GM12801 (cell line): ENCODE data around the gene PTPN12.

Source experiments
- TF ChIP-seq, protein P1 (sequence below): IDR thresholded peaks from one replicate; pipeline ENCODE4 v1.5.1; 2011; ENCODE audit warnings: control low read depth; ENCODE audit not compliant: insufficient read length; ENCODE audit errors: extremely low read depth

The PTPN12 gene

DNA sequence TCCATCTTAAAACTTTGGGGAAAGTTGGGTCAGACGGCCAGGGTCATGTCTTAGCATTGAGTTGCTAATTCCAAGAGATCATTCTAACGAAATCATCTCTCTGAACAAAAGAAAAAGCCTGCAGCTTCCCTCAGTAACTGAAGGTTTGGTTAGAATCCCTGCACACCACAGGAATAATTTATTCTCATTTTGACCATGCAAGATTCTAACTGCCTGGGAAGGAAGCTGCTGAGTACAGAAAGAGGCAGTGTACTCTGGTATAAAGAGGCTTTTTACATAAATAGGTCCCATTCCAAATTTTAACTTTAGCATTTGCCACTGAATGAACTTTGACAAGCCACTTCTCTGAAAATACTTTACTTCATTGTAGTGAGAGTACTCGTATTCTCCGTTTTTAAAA lies 82.2 kb downstream of the PTPN12 start:
- TF ChIP-seq, protein P1, sequence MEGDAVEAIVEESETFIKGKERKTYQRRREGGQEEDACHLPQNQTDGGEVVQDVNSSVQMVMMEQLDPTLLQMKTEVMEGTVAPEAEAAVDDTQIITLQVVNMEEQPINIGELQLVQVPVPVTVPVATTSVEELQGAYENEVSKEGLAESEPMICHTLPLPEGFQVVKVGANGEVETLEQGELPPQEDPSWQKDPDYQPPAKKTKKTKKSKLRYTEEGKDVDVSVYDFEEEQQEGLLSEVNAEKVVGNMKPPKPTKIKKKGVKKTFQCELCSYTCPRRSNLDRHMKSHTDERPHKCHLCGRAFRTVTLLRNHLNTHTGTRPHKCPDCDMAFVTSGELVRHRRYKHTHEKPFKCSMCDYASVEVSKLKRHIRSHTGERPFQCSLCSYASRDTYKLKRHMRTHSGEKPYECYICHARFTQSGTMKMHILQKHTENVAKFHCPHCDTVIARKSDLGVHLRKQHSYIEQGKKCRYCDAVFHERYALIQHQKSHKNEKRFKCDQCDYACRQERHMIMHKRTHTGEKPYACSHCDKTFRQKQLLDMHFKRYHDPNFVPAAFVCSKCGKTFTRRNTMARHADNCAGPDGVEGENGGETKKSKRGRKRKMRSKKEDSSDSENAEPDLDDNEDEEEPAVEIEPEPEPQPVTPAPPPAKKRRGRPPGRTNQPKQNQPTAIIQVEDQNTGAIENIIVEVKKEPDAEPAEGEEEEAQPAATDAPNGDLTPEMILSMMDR: no peak

DNA sequence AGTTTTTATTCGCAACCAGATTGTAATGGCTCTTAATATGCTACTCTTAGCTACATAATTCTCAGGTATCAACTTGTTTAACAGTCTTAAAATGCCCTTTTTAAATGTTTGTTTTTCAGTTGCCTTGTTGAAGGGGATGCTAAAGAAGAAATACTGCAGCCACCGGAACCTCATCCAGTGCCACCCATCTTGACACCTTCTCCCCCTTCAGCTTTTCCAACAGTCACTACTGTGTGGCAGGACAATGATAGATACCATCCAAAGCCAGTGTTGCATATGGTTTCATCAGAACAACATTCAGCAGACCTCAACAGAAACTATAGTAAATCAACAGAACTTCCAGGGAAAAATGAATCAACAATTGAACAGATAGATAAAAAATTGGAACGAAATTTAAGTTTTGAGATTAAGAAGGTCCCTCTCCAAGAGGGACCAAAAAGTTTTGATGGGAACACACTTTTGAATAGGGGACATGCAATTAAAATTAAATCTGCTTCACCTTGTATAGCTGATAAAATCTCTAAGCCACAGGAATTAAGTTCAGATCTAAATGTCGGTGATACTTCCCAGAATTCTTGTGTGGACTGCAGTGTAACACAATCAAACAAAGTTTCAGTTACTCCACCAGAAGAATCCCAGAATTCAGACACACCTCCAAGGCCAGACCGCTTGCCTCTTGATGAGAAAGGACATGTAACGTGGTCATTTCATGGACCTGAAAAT lies 89.7 kb downstream of the PTPN12 start:
- TF ChIP-seq, protein P1: no peak

DNA sequence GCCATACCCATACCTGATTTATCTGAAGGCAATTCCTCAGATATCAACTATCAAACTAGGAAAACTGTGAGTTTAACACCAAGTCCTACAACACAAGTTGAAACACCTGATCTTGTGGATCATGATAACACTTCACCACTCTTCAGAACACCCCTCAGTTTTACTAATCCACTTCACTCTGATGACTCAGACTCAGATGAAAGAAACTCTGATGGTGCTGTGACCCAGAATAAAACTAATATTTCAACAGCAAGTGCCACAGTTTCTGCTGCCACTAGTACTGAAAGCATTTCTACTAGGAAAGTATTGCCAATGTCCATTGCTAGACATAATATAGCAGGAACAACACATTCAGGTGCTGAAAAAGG lies 90.2 kb downstream of the PTPN12 start:
- TF ChIP-seq, protein P1: no peak

DNA sequence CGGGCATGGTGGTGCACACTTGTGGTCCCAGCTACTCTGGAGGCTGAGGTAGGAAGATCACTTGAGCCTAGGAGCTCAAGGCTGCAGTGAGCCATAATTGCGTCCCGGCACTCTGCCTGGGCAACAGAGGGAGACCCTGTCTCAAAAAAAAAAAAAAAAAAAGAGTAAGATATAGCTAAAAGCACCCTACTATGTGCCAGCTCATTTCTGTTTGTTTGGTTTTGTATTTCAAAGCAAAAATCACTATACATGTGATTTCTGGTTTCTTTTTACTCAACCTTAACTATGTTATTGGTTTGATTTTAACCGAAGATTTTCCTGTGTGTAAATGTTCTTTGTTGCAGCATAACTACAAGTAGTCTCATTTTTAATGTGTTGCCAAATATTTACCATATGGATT lies 92.7 kb downstream of the PTPN12 start:
- TF ChIP-seq, protein P1: no peak

DNA sequence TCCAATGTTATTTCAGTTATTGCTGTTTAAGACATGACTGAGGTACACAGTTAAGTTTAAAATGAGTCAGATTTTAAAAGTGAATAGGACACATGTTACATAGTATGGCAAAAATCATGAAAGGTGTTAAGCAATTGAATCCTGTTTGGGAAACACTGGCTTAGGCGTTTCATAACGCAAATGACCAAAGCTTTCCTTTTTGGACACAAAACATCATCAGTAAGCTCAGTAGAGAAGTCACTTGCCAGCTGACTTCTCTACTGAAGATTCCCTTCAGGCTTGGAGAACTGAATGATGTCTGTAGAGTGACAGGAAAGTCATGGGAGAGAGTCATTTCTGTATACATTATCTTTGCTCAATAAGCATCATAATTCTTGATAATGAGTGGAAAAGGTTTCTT lies 94.7 kb downstream of the PTPN12 start:
- TF ChIP-seq, protein P1: no peak

DNA sequence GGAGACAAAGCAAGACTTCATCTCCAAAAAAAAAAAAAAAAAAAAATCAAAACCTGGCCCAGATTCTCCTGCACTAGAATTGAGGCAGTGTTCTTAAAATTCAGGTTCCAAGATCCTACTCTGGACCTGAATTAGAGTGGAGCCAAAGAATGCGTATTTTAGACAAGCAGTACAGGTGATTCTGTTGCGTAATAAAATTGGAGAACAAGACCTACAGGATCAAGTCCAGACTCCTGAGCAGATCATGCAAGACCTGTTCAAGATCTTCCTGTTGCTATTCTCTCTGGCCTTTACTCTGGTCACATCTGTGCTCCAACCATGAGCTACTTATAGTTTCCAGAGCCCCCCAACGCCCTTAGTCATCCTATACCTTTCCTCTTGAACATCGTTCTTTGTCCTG lies 107.7 kb downstream of the PTPN12 start:
- TF ChIP-seq, protein P1: no peak

DNA sequence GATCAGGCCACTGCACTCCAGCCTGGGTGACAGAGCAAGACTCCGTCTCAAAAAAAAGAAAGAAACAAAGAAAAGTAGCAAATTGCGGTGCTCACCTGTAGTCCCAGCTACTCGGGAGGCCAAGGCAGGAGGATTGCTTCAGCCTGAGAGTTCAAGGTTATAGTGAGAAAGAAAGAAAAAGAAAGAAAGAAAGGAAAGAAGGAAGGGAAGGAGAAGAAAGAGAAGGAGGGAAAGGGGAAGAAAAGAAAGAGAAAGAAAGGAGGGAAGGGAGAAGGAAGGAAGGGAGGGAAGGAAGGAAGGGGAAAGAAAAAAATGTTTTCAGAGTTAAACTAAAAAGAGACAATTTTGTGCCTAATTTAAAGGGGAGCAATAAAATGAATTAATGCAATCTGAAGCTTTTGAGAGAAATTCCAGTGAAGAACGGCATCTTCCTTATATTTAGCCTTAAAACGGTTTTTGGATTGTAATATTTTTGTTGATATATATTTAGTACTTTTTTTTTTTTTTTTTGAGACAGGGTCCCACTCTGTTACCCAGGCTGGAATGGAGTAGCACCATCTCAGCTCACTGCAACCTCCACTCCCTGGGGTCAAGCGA lies 111.7 kb downstream of the PTPN12 start:
- TF ChIP-seq, protein P1: no peak
